Heart right ventricle (tissue), 16 donors: ENCODE measurements around the gene RPL3. TPM values are rescaled to one million over a fixed set of nuclear protein-coding genes. Genes with fewer than 3 reads are reported as not detected.
"Not testable (repeated sequence)": the region's sequence is repeated elsewhere in the genome, so short reads cannot be mapped to it uniquely, and the experiment has no call there.

Experiments used
- ATAC-seq, 8 donors: fragments of 200-7000 bp; cut with Tn5 transposase; one replicate each; pipeline ENCODE4 v1.9.1; 2020; ENCODE audit warnings: mild to moderate bottlenecking in 8 of 8, moderate library complexity in 8 of 8, moderate number of reproducible peaks in 1 of 8
- DNase-seq, 2 donors: peaks; one replicate each; pipeline ENCODE4 v3.0.0-alpha.2; 2020
- H3K27ac ChIP-seq, 10 donors: fragments of 200-600 bp; sonication (generic) in 2 of 10; one replicate each; pipeline versions ENCODE4 v1.5.0 to v1.8.0; 2020 to 2022; ENCODE audit warnings: mild to moderate bottlenecking in 3 of 10
- H3K27me3 ChIP-seq, 7 donors: fragments of 200-600 bp; one replicate each; pipeline ENCODE4 v1.8.0; 2021 to 2022; ENCODE audit warnings: mild to moderate bottlenecking in 2 of 7
- H3K36me3 ChIP-seq, 9 donors: fragments of 200-600 bp; sonication (generic) in 1 of 9; one replicate each; pipeline versions ENCODE4 v1.5.0 to v1.8.0; 2020 to 2022; ENCODE audit warnings: mild to moderate bottlenecking in 2 of 9
- H3K4me1 ChIP-seq, 9 donors: fragments of 200-600 bp; sonication (generic) in 1 of 9; one replicate each; pipeline versions ENCODE4 v1.5.0 to v1.8.0; 2020 to 2022; ENCODE audit warnings: mild to moderate bottlenecking in 4 of 9
- H3K4me3 ChIP-seq, 10 donors: fragments of 200-600 bp; sonication (generic) in 2 of 10; one replicate each; pipeline versions ENCODE4 v1.5.0 to v1.8.0; 2020 to 2022; ENCODE audit warnings: mild to moderate bottlenecking in 7 of 10, moderate library complexity in 2 of 10
- H3K9me3 ChIP-seq, 11 donors: fragments of 200-600 bp in 10 of 11; sonication (generic) in 2 of 11; one replicate each; pipeline versions ENCODE4 v1.5.0 to v1.8.0; 2013 to 2022; ENCODE audit warnings: mild to moderate bottlenecking in 2 of 11, control low read depth in 1 of 11, moderate library complexity in 1 of 11
- CTCF ChIP-seq, 9 donors: fragments of 200-600 bp; sonication (generic) in 2 of 9; IDR thresholded peaks; one replicate each; pipeline versions ENCODE4 v1.5.0 to v1.8.0; 2021 to 2022; ENCODE audit warnings: antibody characterized with exemption in 9 of 9, mild to moderate bottlenecking in 5 of 9, moderate library complexity in 1 of 9
- WGBS, 2 donors: extraction: QIAGEN DNeasy Blood & Tissue Kit; methylation state at CpG; one replicate each; pipeline ENCODE4 v1.1.7; 2013; ENCODE audit warnings: inconsistent platforms in 1 of 2; 5-methylcytosine and 5-hydroxymethylcytosine counted together
- intact Hi-C, 10 donors: fragments of 100-400 bp; cut with DNase I; formaldehyde crosslinking; loops; one replicate each; pipeline versions ENCODE4 v1.11.1 to v1.14.2; 2022
- polyA plus RNA-seq, 2 donors: library from polyadenylated mRNA; stranded (reverse); fragments of 200-250 nt; gene quantifications; one replicate each; pipeline ENCODE4 v1.2.3, GENCODE V29; 2013
- total RNA-seq, 10 donors: library from RNA; stranded (reverse); fragmentation: NEBNext Ultra II Directional in 3 of 10; extraction: Animal tissue kit (Norgen Biotek cat#: 25700) in 3 of 10; gene quantifications; one replicate each; pipeline versions ENCODE4 v1.2.1 to v1.2.4, GENCODE V29; 2021 to 2023
- donor health status: Arrhythmogenic right ventricular cardiomyopathy.
- donor health status: ischemic (EF 13 %, LVEDD 7.1; RV severe dilation, severe dysfunction).
- donor health status: healthy with polysubstance abuse.
- donor health status: DM: no; HTN: yes; CAD: no.
- donor health status: DM: no; HTN: no; CAD: no.
- donor health status: ischemic (EF 25% LVEDD 6.9; RV normal size, moderate dysfunction).
- donor health status: ischemic (EF 25% LVEDD 5.7; RV mildly dilated, moderate dysfunction).
- donor health status: healthy.
- donor health status: DM: yes; HTN: yes; CAD: no.
- donor health status: Ischemic cardiomyopathy.
- donor health status: ischemic (EF 35%, LVEDD 5.7; RV mildly dilated, moderate dysfunction).
- donor health status: nonischemic (EF 11% LVEDD 7.7; RV severe dilation, severe dysfunction).
- donor health status: DM: yes; HTN: yes; CAD: no.
- donor health status: PGD.
- donor health status: ischemic (EF 29% LVEDD 5.4; RV normal size, mild dysfunction).
- donor health status: nonischemic (EF 23%, LVEDD 6.1; RV moderate dilation, normal function).

The RPL3 gene
- total and polyA plus RNA-seq, 12 donors: 215 to 1,621 (median 332) TPM

GRCh38 chr22:39360242-39360641 is 40.8 kb upstream of the RPL3 start:
- TF ChIP-seq CTCF (IDR thresholded peaks at IDR 0.05): no peak
- H3K9me3 ChIP-seq: no peaks in the 10 kb centered on the region
- WGBS, 2 donors: 82 to 85% methylated on average over 18 of the region's 18 CpGs
- H3K4me1 ChIP-seq: peaks cover 0 to 20% (median 15%) of the 10 kb centered on the region in 9 donors
- H3K4me3 ChIP-seq: no peak overlapping the region
- ATAC-seq (no peak), DNase-seq (no peak)
- no peaks in the 10 kb centered on the region for H3K27me3 ChIP-seq
- no peak overlapping the region for H3K27ac ChIP-seq
- intact Hi-C loops: no loop called here
- peaks cover 0 to 9% (median 0%) of the 10 kb centered on the region in 9 donors for H3K36me3 ChIP-seq

- TF ChIP-seq CTCF (IDR thresholded peaks at IDR 0.05): no peak
- ATAC-seq (no peak), DNase-seq (no peak)
- H3K9me3 ChIP-seq: no peaks in the 10 kb centered on the region
- H3K36me3 ChIP-seq: peaks cover 0 to 9% (median 0%) of the 10 kb centered on the region in 9 donors
- 76 to 91% methylated on average over 9 of the region's 9 CpGs for WGBS, 2 donors
- intact Hi-C loops: no loop called here
- H3K27ac ChIP-seq: no peak overlapping the region
- peaks cover 0 to 16% (median 10%) of the 10 kb centered on the region in 9 donors for H3K4me1 ChIP-seq
- no peak overlapping the region for H3K4me3 ChIP-seq
- no peaks in the 10 kb centered on the region for H3K27me3 ChIP-seq
These were observed 40.3 kb upstream of the RPL3 start for GRCh38 chr22:39359659-39360195.

- H3K27me3 ChIP-seq, H3K27ac ChIP-seq, H3K4me3 ChIP-seq, ATAC-seq, H3K9me3 ChIP-seq, H3K4me1 ChIP-seq, DNase-seq, intact Hi-C loops, H3K36me3 ChIP-seq: not testable (repeated sequence)
- 80 to 84% methylated on average over 14 of the region's 17 CpGs for WGBS, 2 donors
These were observed 38.8 kb upstream of the RPL3 start for GRCh38 chr22:39358197-39358596.

GRCh38 chr22:39357110-39358108 is 38.0 kb upstream of the RPL3 start:
- H3K4me1 ChIP-seq, DNase-seq, H3K4me3 ChIP-seq, H3K9me3 ChIP-seq, ATAC-seq, H3K36me3 ChIP-seq, H3K27ac ChIP-seq, intact Hi-C loops, H3K27me3 ChIP-seq: not testable (repeated sequence)
- WGBS, 2 donors: 94 to 97% methylated on average over 32 to 47 of the region's 53 CpGs

- Histone ChIP-seq H3K27me3 (no peaks in the 10 kb centered on the region), H3K4me3 (no peak overlapping the region), H3K4me1 (peaks cover 0 to 8% (median 3%) of the 10 kb centered on the region in 9 donors), H3K36me3 (peaks cover 0 to 9% (median 0%) of the 10 kb centered on the region in 9 donors), H3K9me3 (no peaks in the 10 kb centered on the region), H3K27ac (no peak overlapping the region)
- DNase-seq (no peak), ATAC-seq (no peak)
- TF ChIP-seq CTCF (IDR thresholded peaks at IDR 0.05): no peak
- WGBS, 2 donors: 84 to 88% methylated on average over 5 of the region's 5 CpGs
- intact Hi-C loops: no loop called here
These were observed 37.0 kb upstream of the RPL3 start for GRCh38 chr22:39356464-39356863.

- H3K4me3 ChIP-seq, H3K9me3 ChIP-seq, intact Hi-C loops, H3K27me3 ChIP-seq, H3K27ac ChIP-seq, H3K36me3 ChIP-seq, ATAC-seq, DNase-seq: not testable (repeated sequence)
- WGBS, 2 donors: 95 to 96% methylated on average over 13 to 14 of the region's 14 CpGs
- H3K4me1 ChIP-seq: peaks cover 0 to 15% (median 8%) of the 10 kb centered on the region in 9 donors
These were observed 36.4 kb upstream of the RPL3 start for GRCh38 chr22:39355805-39356204.
